Gastroesophageal sphincter (tissue), 3 donors: ENCODE measurements around the gene CLDN2.

Experiments
- POLR2A ChIP-seq, 2 donors: fragments of 450-650 bp; IDR thresholded peaks; one replicate each; pipeline ENCODE4 v1.6.1; 2017; ENCODE audit warnings: antibody characterized with exemption in 2 of 2, mild to moderate bottlenecking in 2 of 2, moderate library complexity in 1 of 2
- POLR2AphosphoS5 ChIP-seq: sonication (generic); formaldehyde crosslinking; IDR thresholded peaks from one replicate; pipeline ENCODE4 v1.6.1; 2017; ENCODE audit warnings: antibody characterized with exemption
- TF ChIP-seq, protein P1 (sequence below), 4 experiments: fragments of 200-600 bp in 2 of 4; fragments of 450-650 bp in 2 of 4; sonication (generic) in 1 of 4; IDR thresholded peaks; one replicate each; pipeline ENCODE4 v1.5.1; 2017 to 2019; ENCODE audit warnings: antibody characterized with exemption in 4 of 4, mild to moderate bottlenecking in 2 of 4, moderate library complexity in 2 of 4

DNA sequence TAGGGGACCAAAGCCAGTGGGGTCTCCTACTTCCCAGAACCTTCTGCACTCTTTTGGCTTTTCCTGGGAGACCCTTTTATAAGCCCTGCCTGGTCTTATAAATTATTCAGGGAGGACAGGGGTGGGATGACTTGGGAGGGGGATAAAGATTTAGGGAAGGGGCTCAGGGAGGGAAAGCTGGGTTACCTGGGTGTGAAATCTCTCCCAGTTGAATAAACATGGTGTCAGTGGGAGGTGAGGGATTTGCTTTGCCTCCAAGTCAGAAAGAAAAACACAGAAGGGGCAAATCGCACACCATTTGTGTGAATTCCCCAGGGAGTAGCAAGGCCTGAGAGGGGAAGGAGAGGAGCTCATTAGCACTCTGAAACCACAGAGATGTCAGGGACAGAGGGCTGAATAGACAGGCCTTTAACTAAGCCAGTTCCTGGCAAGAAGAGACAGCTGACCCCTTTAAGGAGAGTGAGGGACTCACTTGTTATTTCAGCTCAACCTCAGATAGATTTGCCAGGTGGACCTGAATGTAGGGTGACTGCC, 16.8 kb upstream of the CLDN2 start, which contains the start of gene RIPPLY1:
- TF ChIP-seq POLR2A (IDR thresholded peaks at IDR 0.05) (no peak), POLR2AphosphoS5 (no peak)
- TF ChIP-seq, protein P1, sequence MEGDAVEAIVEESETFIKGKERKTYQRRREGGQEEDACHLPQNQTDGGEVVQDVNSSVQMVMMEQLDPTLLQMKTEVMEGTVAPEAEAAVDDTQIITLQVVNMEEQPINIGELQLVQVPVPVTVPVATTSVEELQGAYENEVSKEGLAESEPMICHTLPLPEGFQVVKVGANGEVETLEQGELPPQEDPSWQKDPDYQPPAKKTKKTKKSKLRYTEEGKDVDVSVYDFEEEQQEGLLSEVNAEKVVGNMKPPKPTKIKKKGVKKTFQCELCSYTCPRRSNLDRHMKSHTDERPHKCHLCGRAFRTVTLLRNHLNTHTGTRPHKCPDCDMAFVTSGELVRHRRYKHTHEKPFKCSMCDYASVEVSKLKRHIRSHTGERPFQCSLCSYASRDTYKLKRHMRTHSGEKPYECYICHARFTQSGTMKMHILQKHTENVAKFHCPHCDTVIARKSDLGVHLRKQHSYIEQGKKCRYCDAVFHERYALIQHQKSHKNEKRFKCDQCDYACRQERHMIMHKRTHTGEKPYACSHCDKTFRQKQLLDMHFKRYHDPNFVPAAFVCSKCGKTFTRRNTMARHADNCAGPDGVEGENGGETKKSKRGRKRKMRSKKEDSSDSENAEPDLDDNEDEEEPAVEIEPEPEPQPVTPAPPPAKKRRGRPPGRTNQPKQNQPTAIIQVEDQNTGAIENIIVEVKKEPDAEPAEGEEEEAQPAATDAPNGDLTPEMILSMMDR (IDR thresholded peaks at IDR 0.05), result no peak
